Lower leg skin (tissue), 3 donors: Measurements from ENCODE around the gene ADAM19.

Experiments used
- POLR2A ChIP-seq, 2 donors: fragments of 450-650 bp; IDR thresholded peaks; one replicate each; pipeline ENCODE4 v1.6.1; 2016 to 2017; ENCODE audit warnings: antibody characterized with exemption in 2 of 2, mild to moderate bottlenecking in 1 of 2, moderate library complexity in 1 of 2
- TF ChIP-seq, protein P1 (sequence below), 3 donors: fragments of 450-650 bp; IDR thresholded peaks; one replicate each; pipeline ENCODE4 v1.5.1; 2016; ENCODE audit warnings: antibody characterized with exemption in 3 of 3, mild to moderate bottlenecking in 3 of 3, moderate library complexity in 2 of 3

- TF ChIP-seq, protein P1, sequence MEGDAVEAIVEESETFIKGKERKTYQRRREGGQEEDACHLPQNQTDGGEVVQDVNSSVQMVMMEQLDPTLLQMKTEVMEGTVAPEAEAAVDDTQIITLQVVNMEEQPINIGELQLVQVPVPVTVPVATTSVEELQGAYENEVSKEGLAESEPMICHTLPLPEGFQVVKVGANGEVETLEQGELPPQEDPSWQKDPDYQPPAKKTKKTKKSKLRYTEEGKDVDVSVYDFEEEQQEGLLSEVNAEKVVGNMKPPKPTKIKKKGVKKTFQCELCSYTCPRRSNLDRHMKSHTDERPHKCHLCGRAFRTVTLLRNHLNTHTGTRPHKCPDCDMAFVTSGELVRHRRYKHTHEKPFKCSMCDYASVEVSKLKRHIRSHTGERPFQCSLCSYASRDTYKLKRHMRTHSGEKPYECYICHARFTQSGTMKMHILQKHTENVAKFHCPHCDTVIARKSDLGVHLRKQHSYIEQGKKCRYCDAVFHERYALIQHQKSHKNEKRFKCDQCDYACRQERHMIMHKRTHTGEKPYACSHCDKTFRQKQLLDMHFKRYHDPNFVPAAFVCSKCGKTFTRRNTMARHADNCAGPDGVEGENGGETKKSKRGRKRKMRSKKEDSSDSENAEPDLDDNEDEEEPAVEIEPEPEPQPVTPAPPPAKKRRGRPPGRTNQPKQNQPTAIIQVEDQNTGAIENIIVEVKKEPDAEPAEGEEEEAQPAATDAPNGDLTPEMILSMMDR (IDR thresholded peaks at IDR 0.05): no peak
- TF ChIP-seq POLR2A (IDR thresholded peaks at IDR 0.05): no peak
Observed at GRCh38 chr5:157611571-157612476, 36.2 kb upstream of the ADAM19 start.
